ENCODE measurements around the gene SMARCA2.

The SMARCA2 gene

GRCh38 chr9:2120926-2121689 lies 106.0 kb downstream of the SMARCA2 start:
- TF ChIP-seq CTCF (IDR thresholded peaks at IDR 0.05; ENCODE audit: borderline replicate concordance, insufficient read depth, low read depth, low read length) = no peak
- H3K4me3 ChIP-seq (ENCODE audit: low read depth, low read length) = no peak overlapping the region

- no peak overlapping the region for H3K4me3 ChIP-seq (ENCODE audit: low read depth, low read length)
- no peak for TF ChIP-seq CTCF (IDR thresholded peaks at IDR 0.05; ENCODE audit: borderline replicate concordance, insufficient read depth, low read depth, low read length)
These were observed 107.2 kb downstream of the SMARCA2 start for GRCh38 chr9:2122299-2122698.

GRCh38 chr9:2125906-2126305 lies 110.8 kb downstream of the SMARCA2 start:
- H3K4me3 ChIP-seq (ENCODE audit: low read depth, low read length) = no peak overlapping the region
- no peak for TF ChIP-seq CTCF (IDR thresholded peaks at IDR 0.05; ENCODE audit: borderline replicate concordance, insufficient read depth, low read depth, low read length)

GRCh38 chr9:2126331-2126803 lies 111.2 kb downstream of the SMARCA2 start:
- H3K4me3 ChIP-seq (ENCODE audit: low read depth, low read length) = no peak overlapping the region
- TF ChIP-seq CTCF (IDR thresholded peaks at IDR 0.05; ENCODE audit: borderline replicate concordance, insufficient read depth, low read depth, low read length) = no peak

- no peak for TF ChIP-seq CTCF (IDR thresholded peaks at IDR 0.05; ENCODE audit: borderline replicate concordance, insufficient read depth, low read depth, low read length)
- no peak overlapping the region for H3K4me3 ChIP-seq (ENCODE audit: low read depth, low read length)
These were observed 112.3 kb downstream of the SMARCA2 start for GRCh38 chr9:2127486-2127885.

- no peak overlapping the region for H3K4me3 ChIP-seq (ENCODE audit: low read depth, low read length)
- TF ChIP-seq CTCF (IDR thresholded peaks at IDR 0.05; ENCODE audit: borderline replicate concordance, insufficient read depth, low read depth, low read length) = no peak
These were observed 113.0 kb downstream of the SMARCA2 start for GRCh38 chr9:2128141-2128540.

GRCh38 chr9:2128618-2129017 lies 113.5 kb downstream of the SMARCA2 start:
- TF ChIP-seq CTCF (IDR thresholded peaks at IDR 0.05; ENCODE audit: borderline replicate concordance, insufficient read depth, low read depth, low read length) = no peak
- no peak overlapping the region for H3K4me3 ChIP-seq (ENCODE audit: low read depth, low read length)
